LNCaP clone FGC (cell line): Measurements from ENCODE around the gene USB1.

ENCODE experiments used
- DNase-seq: peaks from one replicate; pipeline ENCODE4 v3.0.0-alpha.2; 2011; ENCODE audit warnings: low read depth
- H3K4me3 ChIP-seq: 2 replicates; pipeline ENCODE4 v1.5.1; 2011; ENCODE audit warnings: mild to moderate bottlenecking, low read depth, low read length, control low read depth
- TF ChIP-seq, protein P1 (sequence below): IDR thresholded peaks from 2 replicates; pipeline ENCODE4 v1.5.1; 2012; ENCODE audit warnings: mild to moderate bottlenecking; ENCODE audit not compliant: control insufficient read depth, insufficient read depth; ENCODE audit errors: extremely low read depth

Gene USB1

DNA sequence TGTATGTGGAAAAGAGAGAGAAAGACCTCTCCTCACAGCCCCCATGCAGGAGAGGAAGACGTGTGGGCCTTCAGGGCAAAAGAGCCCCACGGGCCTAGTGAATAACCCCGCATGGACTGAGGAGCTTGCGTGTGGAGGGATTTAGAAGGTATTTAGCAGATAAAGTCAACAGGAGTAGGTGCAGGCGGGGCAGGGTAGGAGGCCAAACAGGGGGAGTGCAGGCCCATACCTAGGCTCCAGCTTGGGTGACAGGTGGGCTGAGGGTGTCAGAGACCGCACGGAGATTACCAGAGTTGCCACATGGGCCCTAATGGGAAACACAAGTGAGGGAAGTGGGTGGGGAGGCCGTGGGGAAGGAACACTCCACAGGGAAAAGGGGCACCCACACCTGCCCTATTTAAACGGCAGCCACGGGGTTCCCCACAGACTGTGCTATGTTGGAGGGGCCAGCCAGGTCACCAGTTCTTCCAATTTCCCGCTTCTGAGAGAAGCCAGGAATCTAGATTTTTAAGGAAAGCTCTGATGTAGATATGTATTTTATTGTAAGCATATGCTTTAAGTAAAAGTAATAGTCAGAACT lies 22.1 kb upstream of the USB1 start:
- TF ChIP-seq, protein P1, sequence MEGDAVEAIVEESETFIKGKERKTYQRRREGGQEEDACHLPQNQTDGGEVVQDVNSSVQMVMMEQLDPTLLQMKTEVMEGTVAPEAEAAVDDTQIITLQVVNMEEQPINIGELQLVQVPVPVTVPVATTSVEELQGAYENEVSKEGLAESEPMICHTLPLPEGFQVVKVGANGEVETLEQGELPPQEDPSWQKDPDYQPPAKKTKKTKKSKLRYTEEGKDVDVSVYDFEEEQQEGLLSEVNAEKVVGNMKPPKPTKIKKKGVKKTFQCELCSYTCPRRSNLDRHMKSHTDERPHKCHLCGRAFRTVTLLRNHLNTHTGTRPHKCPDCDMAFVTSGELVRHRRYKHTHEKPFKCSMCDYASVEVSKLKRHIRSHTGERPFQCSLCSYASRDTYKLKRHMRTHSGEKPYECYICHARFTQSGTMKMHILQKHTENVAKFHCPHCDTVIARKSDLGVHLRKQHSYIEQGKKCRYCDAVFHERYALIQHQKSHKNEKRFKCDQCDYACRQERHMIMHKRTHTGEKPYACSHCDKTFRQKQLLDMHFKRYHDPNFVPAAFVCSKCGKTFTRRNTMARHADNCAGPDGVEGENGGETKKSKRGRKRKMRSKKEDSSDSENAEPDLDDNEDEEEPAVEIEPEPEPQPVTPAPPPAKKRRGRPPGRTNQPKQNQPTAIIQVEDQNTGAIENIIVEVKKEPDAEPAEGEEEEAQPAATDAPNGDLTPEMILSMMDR: no peak
- no peak overlapping the region for H3K4me3 ChIP-seq
- DNase-seq: no peak

DNA sequence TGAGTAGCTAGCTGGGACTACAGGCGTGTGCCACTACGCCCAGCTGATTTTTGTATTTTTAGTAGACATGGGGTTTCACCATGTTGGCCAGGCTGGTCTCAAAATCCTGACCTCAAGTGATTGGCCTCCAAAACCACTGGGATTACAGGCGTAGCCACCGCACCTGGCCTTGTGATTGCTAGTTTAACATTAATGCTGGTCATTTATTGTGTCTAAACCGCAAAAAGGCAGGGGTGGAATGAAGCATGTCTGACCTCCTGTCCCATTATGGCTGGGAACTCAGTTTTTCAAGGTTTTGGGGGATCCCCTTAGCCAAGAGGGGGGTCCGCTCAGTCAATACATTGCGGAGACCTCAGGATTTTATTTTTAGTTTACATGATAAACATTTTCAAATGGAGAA lies 19.6 kb upstream of the USB1 start:
- H3K4me3 ChIP-seq: no peak overlapping the region
- TF ChIP-seq, protein P1: no peak
- DNase-seq: no peak

DNA sequence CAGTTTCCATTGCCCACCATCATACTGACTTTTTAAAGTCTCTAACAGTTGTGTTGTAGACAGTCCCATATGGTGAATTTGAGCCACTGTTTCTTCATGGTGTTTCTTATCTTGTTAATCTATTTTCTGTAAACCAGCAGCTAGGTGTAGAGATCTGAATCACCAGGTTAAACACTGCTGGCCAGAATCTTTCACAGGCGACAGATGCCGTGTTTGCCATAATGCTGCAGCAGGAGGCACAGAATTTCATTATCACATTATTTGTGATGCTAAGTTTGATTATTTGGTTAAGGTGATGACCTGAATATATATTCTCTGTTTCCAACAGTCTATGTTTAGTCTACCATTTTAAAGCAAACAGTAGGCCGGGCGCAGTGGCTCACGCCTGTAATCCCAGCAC lies 18.8 kb upstream of the USB1 start:
- no peak overlapping the region for H3K4me3 ChIP-seq
- TF ChIP-seq, protein P1: no peak
- DNase-seq: no peak

DNA sequence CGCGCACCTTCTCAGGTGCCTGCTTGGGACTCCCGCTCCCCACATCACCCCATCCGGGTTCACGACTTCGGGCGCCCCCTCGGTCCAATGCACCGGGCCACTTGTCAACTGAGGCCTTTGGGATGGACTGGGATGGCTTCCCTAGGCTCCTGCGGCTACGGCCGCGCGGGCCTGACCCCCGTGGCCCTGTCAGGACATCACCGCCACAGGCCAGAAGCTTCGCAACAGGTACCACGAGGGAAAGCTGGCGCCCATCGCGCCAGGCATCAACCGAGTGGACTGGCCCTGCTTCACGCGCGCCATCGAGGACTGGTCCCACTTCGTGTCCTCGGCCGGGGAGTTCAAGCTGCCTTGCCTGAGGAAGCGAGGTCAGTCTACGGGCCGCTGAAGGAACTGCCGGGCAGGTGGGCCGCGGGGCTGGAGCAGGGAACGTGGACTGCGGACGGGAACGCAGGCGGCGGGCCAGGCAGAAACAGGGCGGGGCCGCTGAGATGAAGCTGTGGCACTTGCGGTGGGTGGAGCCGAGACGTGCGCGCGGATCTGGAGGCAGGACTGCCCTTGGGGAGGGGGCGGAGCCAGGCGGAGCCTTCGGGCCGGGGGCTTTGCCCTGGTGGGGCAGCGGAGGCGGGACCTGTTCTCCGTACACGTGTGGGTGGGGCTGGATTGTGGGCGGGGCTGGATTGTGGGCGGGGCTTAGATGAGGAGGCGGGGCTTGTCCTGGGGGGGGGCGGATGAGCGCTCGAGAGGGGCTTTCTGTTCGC lies 16.6 kb upstream of the USB1 start:
- H3K4me3 ChIP-seq: no peak overlapping the region
- TF ChIP-seq, protein P1: no peak

DNA sequence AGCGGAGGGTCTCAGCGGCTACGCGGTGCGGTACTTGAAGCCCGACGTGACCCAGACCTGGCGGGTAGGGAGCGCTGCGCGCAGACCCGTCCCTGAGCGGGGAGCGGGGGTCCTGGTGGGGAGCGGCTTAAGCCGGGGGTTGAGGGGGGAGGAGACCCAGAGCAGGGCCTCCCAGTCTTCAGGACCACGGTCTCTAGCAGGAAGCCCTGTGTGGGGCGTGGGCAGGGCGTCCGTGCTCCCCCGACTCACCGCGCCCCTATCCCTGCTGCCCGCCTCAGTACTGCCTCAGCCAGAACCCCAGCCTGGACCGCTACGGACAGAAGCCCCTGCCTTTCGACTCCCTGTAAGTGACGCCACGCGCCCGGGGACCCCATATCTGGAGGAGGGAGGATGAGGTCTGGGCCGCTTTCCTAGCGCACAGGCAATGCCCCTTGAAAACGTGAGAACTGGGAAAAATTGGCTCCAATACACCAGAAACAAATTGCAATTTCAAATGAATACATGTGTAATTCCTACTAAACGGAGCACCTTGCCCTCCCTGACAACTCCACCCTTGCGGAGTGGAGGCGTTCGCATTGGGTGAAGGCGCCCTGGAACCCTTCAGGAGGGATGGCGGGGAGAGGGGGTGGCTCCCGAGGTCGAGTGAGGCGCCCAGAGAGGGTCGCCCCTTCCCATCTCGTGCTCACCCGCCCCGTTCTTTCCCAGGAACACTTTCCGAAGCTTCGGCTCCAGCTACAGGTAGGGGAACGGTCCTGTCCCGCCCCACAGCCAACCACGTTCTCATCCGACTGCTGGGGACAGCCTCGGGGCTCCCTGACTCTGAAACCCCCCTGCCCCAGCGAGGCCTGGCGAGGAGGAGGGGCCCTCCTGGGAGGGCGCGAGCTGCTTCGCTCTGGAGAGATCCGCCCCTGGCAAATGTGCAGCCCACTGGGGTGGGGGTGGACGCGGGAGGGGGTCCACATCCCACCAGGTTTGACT lies 15.7 kb upstream of the USB1 start:
- TF ChIP-seq, protein P1: no peak
- H3K4me3 ChIP-seq: no peak overlapping the region
- no peak for DNase-seq

More for the DNA sequence above, 16.6 kb upstream of the USB1 start:
- DNase-seq: no peak

DNA sequence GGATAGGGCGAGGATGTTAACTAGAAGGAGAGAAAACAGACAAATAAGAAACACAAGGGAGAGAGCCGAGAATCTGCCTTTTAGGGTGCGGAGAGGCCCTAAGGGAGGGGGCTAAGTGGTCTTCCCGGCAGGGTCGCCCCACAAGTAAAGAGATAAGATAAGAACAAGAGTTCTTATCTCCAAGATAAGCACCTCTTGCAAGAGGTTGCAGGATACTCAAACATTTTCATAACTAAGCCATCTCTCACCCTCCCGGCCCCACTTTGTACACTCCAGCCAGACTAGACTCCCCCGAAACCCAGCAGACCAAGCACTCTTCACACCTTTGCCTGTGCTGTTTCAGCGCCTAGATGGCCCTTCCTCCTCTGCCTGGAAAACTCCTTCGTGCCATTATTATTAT lies 15.0 kb upstream of the USB1 start:
- no peak for DNase-seq
- H3K4me3 ChIP-seq: no peak overlapping the region
- TF ChIP-seq, protein P1: no peak
